HG02973 (cell line): ENCODE results near the gene SLC7A4.
"Not testable (repeated sequence)": the region's sequence is repeated elsewhere in the genome, so short reads cannot be mapped to it uniquely, and the experiment has no call there.

ENCODE experiments used
- ATAC-seq: cut with Tn5 transposase; IDR thresholded peaks from one replicate; pipeline ENCODE4 v1.9.1; 2021; ENCODE audit warnings: moderate library complexity; ENCODE audit not compliant: unreplicated experiment

The SLC7A4 gene, protein sequence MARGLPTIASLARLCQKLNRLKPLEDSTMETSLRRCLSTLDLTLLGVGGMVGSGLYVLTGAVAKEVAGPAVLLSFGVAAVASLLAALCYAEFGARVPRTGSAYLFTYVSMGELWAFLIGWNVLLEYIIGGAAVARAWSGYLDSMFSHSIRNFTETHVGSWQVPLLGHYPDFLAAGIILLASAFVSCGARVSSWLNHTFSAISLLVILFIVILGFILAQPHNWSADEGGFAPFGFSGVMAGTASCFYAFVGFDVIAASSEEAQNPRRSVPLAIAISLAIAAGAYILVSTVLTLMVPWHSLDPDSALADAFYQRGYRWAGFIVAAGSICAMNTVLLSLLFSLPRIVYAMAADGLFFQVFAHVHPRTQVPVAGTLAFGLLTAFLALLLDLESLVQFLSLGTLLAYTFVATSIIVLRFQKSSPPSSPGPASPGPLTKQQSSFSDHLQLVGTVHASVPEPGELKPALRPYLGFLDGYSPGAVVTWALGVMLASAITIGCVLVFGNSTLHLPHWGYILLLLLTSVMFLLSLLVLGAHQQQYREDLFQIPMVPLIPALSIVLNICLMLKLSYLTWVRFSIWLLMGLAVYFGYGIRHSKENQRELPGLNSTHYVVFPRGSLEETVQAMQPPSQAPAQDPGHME

DNA sequence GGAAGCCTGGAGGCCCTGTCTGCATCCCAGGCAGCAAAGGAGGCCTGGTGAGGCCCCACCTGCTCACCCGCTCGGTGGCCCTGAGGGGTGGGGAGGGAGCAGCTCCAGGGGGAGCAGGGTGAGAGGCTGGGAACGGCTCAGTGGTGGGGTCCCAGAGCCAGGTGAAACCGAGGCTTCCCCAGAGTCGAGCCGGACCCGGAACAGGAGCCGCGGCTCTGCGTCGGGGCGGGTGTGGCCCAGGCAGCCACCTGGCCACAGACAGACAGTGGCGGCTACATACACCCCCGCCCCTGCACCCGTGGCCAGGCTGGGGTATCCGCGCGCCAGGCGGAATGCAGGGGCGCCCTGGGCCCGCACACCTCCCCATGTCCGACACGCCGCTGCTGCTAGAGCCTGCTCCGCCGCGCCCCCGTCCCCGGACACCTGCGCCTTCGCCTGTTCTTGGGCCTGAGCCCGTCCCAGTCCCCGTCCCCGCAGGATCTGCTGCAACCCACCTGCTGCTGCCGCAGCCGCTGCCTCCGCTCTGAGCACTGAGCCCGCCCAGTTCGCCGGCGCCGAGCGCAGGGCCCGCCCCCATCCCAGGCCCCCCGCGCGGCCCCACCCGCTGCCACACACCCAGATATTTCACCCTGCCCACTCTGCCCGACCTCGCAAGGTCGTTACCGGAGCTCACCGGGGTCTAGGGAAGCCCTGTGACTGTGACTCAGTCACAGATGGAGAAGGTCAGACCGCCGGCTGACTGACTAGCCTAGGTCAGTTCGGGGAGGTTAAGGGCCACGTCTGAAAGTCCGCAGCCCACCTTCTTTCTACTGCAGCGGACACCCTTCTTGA is at the start of gene SLC7A4:
Gene SLC7A4, minus strand, starts transcription at position 525 of the 831 bp plus-strand sequence. CDS start 749 bp downstream, outside the sequence.
- ATAC-seq: no peak

DNA sequence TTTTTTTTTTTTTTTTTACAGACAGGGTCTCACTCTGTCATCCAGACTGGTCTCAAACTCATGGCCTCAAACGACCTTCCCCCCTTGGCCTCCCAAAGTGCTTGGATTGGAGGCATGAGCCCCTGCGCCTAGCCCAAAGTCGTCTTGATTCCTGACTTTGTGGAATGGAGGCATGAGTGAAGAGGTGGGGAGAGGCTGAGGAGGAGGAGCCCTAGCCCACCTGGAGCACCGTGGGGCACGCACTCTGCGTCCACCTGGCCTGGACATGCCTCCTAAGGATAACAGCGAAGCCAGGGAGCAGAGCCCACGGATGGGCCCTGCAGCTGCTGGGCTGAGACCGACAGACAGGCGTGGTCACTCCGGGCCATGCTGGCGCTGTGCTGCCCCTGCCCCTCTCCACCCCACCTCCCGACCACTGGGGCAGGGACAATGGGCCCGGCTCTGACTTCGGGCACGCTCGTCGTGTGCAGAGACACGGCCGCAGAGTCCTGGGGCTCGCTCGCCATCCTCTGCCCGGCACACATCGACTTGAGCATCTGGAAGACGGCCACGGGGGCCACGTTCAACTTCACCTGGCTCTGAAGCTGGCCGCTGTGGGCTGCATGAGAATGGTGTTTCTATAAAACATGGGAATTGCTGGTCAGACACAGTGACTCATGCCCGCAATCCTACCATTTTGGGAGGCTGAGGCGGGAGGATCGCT is 48.2 kb upstream of the SLC7A4 start:
- no peak for ATAC-seq

DNA sequence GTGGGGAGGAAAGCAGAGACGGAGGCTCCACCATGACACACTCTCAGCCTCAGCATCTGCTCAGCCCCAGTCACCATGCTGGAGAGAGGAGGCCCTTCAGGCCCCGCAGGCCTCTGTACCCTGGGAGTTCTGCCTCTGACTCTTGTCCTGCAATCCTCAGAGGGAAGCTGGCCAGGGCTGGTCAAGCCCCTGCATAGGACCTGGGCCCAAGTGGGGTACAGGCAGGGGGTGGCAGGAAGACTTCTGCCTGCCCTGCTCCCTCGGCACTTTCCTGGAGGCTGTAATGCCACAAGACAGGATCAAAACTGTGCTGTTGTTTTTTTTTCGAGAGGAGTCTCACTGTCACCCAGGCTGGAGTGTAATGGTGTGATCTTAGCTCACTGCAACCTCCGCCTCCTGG is 47.1 kb upstream of the SLC7A4 start:
- no peak for ATAC-seq

DNA sequence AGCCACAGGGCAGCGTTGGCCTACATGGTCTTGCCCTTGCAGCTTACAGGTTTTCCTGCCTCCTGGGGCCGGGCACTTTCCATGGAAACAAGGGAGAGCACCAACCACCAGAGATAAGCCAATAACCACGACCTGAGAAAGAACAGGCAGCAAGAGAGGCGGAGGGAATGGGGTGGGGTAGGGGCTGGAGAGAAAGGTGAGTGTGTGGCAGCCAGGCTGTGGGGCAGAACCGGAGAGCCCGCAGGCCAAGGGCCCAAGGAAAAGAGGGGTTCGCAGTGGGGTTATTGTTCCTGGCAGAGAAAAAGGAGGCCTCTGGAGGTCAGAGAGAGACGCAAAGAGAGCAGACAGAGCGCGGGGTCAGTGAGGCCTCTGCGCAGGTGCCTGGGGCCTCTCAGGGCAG is 46.6 kb upstream of the SLC7A4 start:
- ATAC-seq: no peak

DNA sequence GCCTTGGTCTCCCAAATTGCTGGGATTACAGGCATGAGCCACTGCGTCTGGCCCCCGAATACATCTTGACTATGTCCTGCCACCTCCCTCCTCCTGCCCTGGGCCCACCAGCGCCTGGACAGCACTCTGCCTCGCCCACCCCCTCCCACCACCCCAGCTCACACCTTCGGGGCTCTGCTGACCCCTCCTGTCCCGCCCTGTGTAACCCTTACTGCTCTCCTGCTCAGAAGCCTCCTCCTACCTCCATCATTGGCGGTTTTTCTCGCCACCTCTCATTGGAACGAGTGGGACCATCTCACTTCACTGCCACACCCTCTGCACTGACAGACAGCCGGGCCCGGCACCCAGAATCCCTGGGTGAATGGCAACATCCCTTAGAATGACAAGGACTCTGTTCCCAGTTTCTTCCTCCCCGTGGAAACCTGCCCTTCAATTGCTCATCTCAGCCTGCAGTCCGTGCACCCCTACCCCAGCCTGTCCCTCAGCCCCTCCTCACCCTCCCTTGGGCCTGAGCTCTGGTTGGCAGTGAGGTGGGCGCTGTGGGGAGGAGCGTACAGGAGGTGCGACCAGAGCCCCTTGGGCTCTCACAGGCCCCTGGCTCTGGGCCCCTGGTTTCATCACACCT is 45.6 kb upstream of the SLC7A4 start:
- ATAC-seq: no peak

DNA sequence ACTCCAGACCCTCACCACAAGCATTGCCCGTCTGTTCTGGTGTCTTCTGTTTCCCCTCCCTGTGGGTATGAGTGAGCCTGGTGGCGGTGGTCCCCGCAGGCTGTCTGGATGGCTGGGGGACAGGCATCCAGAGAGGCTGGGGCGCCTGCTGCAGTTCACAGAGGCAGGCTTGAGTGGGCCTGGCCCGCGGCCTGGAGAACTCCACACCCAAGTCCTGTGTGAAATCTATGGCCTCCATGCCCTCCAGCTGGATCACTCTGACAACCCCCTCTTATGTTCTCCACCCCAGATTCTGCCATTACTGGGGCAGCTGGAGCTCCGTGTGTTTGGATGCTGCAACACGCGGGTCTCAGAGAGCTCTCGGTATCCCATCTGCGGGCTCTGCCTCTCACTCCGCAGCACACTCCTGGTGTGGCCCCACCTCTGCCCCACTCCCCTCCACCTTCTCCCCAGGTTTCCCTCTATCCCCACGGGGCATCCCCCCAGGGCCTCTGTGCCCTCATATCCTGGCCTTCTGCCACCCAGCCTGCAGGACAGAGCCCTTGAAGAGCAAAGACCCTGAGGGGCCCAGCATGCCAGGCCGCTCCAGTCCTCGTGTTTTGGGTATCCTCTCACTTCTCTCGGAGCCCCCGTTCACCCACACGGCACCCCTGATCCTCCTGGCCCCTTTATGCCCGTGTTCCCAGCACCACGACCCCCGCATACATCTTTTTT is 44.7 kb upstream of the SLC7A4 start:
- ATAC-seq: no peak

DNA sequence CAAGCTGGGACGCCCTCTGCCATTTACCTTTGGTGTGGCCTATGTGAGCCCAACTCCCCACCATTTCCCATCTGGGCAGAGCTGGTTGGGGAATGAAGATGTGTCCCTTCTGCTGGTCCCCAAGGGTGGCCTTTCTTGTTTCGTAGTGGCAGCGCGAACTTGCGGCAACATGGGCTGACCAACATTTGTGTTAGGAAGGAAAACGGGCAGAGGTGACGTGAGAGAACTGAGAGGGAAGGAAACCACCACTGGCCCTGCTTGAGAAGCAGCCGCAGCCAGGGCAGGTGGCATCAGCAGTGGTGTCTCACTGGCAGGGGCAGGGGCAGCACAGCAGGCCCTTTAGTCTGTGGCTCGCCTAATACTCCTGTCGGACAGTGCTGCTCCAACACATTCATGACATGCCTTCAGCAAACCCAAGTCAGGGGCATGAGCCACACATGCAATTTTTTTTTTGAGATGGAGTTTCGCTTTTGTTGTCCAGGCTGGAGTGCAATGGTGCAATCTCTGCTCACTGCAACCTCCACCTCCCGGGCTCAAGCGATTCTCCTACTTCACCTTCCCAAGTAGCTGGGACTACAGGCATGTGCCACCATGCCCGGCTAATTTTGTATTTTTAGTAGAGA is 43.3 kb upstream of the SLC7A4 start:
- no peak for ATAC-seq

DNA sequence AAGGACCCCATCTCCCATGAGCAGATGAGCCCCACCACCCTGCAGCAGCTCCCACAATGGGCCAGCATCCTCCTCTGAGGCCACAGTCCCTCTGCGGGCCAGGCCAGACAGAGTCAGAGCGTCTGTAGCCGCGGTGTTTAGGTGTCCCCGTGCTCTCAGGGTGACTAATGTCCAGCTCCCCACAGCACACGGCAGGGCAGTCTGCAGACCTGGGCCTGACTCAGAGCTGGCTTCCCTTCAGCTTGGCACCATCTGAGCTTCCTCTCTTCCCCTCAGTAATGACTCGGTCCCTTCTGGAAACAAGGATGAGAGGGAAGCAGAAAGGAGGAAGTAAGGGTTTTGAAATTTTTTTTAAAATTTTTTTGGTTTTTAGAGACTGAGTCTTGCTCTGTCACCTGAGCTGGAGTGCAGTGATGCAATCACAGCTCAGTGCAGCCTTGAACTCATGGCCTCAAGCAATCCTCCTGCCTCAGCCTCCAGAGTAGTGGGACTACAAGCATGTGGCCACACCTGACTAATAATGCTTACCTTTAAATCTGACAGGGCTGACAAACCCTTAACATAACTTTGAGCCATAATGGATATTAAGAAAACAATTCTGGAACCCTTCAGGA is 41.8 kb upstream of the SLC7A4 start:
- ATAC-seq: no peak

DNA sequence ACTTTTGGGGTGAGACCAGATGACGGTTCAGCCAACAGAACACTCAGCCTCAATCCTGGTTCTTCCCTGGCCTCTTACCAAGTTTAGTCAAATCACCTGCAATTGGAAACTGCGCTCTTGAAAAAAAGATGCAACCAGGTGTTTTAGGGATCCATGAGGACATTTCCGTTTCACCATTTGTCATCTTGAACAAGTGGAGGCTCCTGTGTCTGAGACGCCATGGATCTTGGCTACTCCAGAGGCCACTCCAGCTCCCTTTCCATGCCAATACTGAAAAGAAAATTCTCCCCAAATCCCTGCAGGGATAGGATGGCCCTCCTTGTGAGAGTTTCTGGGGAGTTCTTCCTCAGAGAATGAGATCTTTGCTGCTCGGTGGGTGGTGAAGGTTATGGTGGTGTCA is 41.1 kb upstream of the SLC7A4 start:
- ATAC-seq: no peak

DNA sequence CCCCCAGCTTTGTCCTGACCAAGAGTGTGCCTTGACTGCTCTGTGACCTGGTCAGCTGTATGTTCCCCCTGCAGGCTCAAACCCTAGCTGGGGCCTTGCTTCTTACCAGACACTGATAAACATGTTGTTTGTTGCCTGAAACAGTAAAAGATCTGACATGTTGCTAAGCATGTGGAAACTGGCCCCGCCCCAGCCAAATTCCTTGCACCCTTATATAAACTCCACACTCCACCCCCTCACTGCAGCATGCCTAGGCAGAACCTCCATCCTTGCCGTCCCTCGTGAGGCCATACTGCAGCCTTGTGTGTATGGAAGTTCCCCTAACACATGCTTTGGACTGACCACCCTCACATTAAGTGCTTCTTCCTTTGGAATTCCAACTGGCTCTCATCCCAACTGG is 40.7 kb upstream of the SLC7A4 start:
- no peak for ATAC-seq

DNA sequence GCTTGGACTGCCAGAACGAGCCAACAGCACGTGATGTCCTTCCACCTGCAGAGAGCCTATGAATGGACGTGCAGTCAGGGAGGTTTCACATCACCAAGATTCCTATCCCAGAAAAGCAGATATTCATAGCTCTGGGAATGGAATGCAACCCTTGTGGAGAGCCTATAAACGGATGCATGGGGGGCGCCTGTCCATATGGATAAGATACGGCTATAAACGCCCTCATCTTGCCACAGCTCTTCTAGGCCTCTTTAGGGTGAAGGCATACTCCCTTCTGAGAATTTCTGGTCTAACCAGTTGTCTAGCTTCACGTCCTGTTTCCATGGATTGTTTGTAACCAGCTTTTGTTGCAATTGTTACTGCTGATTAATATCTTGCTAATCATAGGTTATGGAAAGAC is 39.4 kb upstream of the SLC7A4 start:
- not testable (repeated sequence) for ATAC-seq

DNA sequence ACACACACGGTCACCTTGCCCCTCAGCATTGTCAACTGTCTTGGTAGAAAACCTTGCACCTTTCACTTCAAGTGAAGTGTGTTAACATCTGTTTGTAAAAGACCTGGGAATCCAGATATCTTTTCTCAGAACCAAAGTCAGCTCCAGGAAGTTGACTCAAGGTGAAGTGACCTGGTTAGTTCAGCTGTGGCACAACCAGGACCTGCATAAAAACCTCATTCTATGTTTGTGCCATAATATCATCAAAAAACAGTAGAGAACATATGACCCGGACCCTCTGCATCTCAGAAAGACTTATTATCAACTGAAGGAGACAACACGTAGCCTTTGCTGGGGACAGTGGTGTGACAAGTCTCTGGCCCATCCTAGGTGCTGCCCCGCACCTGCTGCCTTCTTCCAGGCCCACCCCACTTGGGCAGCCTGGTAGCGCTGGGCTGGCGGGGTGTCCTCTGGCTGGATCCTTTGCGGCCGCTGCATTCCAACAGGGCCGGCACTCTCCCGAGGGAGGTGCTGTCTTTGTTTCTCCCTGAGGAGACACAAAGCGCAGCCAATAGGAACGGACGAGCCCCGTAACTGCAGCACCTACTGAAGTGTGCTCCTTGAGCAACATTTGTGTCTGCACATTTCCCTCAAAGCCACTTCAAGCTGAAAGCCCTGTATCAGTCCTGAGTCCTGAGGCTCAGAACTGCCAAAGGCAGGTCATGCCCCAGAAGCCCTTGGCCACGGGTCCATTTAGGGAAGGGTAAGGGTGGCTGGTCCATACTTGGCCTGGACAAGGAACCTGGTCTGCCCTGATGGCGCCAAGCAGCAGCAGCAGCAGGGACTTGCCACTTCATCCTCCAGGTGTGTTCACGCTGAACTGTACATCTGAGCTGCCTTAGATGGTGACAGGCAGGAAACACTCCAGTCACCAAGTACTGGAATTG is 38.6 kb upstream of the SLC7A4 start:
- no peak for ATAC-seq

DNA sequence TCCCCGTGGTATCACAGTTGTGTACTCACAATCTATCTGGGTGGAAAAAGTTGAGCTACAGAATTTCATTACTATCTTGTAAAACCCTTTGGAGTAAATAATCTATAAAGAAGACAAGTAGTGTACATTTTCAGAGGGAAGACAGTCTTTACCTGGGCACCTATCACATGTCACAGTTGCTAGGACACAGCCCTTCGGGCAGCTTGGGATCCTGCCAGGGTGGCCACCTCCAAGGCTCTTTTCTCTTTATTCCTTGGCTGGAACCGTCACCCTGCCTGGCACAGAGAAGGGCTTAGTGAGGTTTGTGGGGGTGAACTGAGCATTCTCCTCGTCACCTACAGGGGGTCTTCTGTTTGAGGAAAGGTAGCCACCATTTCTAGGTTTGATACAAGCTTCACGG is 37.0 kb upstream of the SLC7A4 start:
- no peak for ATAC-seq

DNA sequence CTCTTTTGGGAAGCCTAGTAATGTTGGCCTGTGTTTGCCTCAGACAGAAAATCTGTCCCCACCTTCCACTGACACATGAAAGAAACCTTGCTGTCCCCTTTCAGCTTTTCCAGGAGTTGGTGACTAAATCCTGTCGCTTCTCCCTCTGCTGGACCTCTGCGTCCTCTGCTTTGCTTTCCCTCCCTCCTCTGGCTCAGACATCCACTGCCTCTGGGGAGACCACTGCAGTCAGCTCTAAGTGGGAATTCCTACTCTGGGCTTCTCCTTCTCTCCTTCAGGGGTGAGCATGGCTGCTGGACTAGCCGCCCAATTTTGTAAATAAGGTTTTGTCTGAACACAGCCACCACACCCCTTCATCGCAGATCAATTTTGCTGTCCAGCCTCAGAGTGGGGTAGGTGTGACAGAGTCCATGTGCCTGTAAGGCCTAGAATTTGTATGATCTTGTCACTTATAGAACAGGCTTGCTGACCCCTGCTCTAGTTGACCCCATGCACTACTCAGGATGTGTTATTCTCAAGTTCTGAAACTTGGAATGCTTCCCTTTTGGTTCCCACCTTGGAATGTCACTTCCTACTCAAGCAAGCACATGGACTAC is 36.4 kb upstream of the SLC7A4 start:
- no peak for ATAC-seq

DNA sequence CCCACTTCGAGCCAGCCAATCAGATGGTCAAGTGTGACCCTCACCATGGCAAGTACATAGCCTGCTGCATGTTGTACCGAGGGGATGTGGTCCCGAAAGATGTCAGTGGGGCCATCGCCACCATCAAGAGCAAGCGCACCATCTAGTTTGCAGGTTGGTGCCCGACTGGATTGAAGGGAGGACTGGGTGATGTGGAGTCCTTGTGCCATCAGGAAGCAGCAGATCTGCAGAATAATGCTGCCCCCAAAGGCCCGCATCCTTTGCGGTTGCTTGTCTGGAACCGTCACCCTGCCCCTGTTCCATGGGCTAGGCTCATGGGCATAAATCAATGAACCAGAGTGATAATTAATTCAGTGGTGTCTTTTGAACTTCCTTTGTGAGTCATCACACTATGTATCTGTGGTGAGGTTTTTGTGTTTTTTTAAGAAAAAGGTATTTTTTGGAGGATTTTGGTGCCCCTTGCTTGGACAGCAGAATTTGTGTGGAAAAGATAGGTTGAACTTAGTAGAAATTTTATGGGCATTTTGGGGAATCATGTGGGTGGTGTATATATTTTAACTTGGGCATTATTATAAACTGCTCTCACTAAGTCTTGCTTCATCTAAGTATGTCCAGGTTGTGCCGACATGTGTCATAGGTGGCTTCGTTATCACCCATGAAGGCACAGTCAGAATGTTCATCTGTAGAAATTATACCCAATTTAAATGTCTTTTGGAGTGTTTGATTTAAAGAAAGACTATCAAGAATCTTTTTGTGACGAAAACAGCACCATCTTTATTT is 35.7 kb upstream of the SLC7A4 start:
- ATAC-seq: no peak

DNA sequence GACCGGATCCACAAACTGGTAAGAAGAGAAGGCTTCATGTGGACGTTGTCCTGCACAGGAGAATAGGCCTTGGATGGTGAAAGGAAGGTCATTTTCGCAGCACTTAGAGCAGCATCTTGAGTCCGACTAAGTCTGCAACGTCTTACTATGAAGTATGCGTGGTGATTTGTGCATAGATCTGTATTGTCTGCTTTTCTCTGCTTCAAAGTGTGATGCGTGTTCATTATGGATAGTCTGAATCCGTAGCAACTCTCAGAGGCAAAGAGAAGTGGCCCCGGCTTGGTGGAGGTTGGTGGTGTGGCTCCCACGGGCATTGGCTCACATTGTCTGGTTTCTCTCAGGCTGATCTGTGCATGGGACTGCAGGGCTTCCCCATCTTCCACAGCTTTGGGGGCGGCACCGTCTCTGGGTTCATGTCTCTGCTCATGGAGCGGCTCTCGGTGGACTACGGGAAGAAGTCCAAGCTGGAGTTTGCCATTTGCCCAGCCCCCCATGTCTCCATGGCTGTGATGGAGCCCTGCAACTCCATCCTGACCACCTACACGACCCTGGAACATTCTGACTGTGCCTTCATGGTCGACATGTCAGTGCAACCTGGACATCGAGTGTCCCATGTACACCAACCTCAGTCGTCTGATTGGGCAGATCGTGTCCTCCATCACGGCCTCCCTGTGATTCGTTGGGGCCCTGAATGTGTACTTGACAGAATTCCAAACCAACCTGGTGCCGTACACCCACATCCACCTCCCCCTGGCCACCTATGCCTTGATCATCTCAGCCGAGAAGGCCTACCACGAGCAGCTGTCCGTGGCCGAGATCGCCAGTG is 34.9 kb upstream of the SLC7A4 start:
- no peak for ATAC-seq
